Activated T-cell treated with anti-CD3 and anti-CD28 coated beads, Interleukin-2, amount 50 U/mL, for 72 hours (primary cell): Measurements from ENCODE around the gene CTSE. TPM values are rescaled to one million over a fixed set of nuclear protein-coding genes. Genes with fewer than 3 reads are reported as not detected.

Experiments used
- ATAC-seq, 2 donors: fragments of 150-1000 bp; cut with Tn5 transposase; replicated peaks in 1 of 2; 2 replicates each; pipeline ENCODE4 v1.10.0; 2021; ENCODE audit warnings: moderate library complexity in 2 of 2, mild to moderate bottlenecking in 1 of 2
- DNase-seq, 2 donors: peaks; one replicate each; pipeline ENCODE4 v3.0.0; 2021 to 2022; ENCODE audit warnings: mixed read lengths in 1 of 2
- H3K27ac Mint-ChIP-seq: one replicate; pipeline ENCODE4 v1.8.0; 2022; ENCODE audit warnings: mild to moderate bottlenecking, moderate library complexity, mixed read lengths
- H3K27me3 Mint-ChIP-seq: one replicate; pipeline ENCODE4 v1.8.0; 2022; ENCODE audit warnings: low read depth, mixed read lengths
- H3K36me3 Mint-ChIP-seq, 2 donors: one replicate each; pipeline ENCODE4 v1.8.0; 2022; ENCODE audit warnings: mixed read lengths in 2 of 2, mild to moderate bottlenecking in 1 of 2; ENCODE audit not compliant: insufficient read depth in 2 of 2
- H3K4me1 Mint-ChIP-seq: one replicate; pipeline ENCODE4 v1.8.0; 2022; ENCODE audit warnings: low read depth, mixed read lengths
- H3K4me3 Mint-ChIP-seq, 2 donors: one replicate each; pipeline ENCODE4 v1.8.0; 2022; ENCODE audit warnings: mild to moderate bottlenecking in 2 of 2, mixed read lengths in 2 of 2, moderate library complexity in 2 of 2
- H3K9me3 Mint-ChIP-seq, 2 donors: one replicate each; pipeline ENCODE4 v1.8.0; 2022; ENCODE audit warnings: mixed read lengths in 2 of 2
- total RNA-seq, 2 donors: library from RNA; stranded (reverse); gene quantifications; one replicate each; pipeline ENCODE4 v1.2.3, GENCODE V29; 2022

The CTSE gene
- total RNA-seq, 2 donors from 2014 or later: not detected

DNA sequence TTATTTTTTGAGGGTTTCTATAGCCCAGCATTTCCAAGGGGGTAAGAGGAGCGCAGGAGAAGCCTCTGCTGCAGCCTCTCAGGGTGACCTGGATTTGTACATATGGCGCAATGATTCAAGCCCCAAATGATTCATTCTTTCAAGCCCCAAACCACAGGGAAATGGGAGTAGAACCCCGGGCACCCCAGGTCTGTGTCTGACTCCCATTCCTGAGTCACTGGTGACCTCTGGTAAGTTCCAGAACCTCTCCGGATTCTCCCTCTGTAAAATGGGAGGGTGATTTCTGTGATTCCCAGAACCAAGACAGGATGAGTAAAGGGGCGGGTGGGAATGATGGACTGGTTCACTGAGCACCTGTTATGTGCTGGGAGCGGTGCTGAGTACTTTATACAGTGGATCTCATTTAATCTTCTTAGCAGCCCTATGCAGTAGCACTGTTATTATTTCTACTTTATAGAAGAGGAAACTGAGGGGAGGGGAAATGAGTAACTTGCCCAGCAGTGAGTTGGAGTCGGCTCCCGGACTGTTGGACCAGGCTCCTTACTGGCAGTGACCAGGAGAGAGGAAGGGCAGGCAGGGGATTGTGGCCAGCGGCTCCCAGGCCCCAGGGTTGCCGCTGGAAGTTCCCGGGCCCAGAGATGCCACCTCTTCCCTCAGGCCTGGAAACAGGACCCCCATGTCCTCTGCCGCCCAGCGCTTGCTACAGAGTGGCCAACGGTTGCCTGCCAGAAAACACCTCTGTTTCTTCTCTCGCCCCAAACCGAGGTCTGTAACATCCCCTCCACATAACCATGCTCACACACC lies 60.1 kb downstream of the CTSE start:
- no peaks in the 10 kb centered on the region for H3K9me3 Mint-ChIP-seq
- peak in 1 of 2 donors; percentile 59 for ATAC-seq
- peak in 1 of 2 donors; percentile 21 for DNase-seq
- H3K27ac Mint-ChIP-seq: no peak overlapping the region
- peaks cover 24% of the 10 kb centered on the region for H3K4me1 Mint-ChIP-seq
- H3K4me3 Mint-ChIP-seq: peak overlapping the region in 1 of 2 donors; percentile 34
- H3K27me3 Mint-ChIP-seq: peaks cover 25% of the 10 kb centered on the region
- no peaks in the 10 kb centered on the region for H3K36me3 Mint-ChIP-seq

DNA sequence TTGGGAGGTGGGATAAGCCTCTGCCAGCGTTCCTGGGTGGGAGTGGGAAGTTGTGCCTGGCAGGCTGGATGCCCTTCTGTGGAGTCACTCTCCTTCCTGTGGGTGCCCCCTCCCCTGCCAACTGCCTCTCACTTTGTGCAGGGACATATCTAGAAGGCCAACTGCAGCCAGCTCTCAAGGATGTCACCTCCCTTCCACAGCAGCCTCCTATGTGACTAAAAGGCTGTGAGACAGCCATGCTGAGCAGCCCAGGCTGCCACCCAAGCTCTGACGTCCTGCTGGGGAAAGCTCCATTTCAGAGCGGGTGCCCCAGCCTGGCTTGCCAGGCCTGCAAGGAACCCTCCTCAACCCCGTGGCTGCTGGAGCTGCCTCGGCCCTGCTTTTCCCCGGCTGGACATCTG lies 60.9 kb downstream of the CTSE start:
- DNase-seq (no peak), ATAC-seq (no peak)
- peaks cover 25% of the 10 kb centered on the region for H3K27me3 Mint-ChIP-seq
- no peaks in the 10 kb centered on the region for H3K9me3 Mint-ChIP-seq
- peaks cover 24% of the 10 kb centered on the region for H3K4me1 Mint-ChIP-seq
- no peak overlapping the region for H3K27ac Mint-ChIP-seq
- no peaks in the 10 kb centered on the region for H3K36me3 Mint-ChIP-seq
- H3K4me3 Mint-ChIP-seq: no peak overlapping the region

DNA sequence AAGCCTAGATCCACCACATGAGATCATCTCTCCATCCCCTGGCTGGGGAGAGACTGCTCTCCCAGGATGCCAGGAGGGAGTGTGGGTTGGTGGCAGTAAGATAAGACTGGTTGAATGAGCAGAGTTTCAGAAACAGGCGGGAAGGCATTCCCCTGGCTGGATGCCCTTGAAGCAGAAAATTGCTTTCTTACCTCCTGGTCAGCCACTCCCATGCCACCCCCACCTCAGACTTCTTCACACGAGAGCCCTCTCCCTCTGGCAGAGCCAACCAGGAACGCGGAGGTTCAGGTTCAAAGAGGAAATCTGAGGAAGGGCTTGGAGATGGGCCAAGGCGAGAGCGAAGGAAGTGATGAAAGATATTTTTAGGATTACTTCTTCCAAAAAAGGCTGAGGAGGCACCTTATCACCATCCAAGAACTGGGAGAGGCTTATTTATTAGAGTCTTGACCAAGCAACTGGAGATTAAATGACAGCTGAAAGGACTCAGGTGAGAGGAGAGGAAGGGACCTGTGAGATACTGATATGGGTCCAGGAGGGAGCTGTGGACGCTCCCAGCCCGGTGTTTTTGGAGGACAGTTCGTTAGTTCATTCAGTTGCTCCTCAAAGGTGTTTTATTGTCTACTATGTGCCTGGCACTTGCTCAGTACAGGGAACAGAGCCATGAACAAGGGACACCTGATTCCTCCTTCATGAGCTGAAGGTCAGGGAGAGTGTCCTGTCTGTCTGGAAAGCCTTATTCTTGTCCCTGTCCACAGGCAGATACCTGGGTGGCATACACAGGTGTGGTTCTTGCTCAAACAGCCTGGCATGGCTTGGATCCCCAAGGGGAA lies 61.5 kb downstream of the CTSE start:
- Mint-ChIP-seq H3K4me3 (no peak overlapping the region), H3K9me3 (no peaks in the 10 kb centered on the region), H3K36me3 (no peaks in the 10 kb centered on the region), H3K27ac (no peak overlapping the region), H3K4me1 (peaks cover 24% of the 10 kb centered on the region), H3K27me3 (peaks cover 25% of the 10 kb centered on the region)
- DNase-seq: no peak
- ATAC-seq: no peak

DNA sequence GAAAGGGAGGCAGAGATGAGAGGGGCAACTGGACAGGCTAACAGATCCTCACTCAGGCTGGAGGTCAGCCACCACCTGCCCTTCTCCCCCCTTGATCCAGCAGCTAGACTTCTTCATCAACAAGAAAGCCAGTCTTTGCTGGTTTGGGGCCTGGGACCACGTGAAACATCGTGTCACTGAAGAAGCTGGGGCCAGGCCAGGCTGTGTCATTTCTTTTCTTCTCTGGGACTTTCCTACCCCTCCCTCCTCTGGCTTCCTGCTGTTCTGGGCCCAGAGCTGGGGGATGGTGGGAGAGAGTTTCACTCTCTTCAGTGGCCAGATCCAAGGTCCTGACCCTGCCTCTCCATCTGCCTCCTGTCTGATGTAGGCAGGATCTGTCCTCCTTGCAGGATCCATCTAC lies 62.3 kb downstream of the CTSE start:
- Mint-ChIP-seq H3K36me3 (no peaks in the 10 kb centered on the region), H3K4me3 (no peak overlapping the region), H3K27me3 (peaks cover 25% of the 10 kb centered on the region), H3K27ac (no peak overlapping the region), H3K4me1 (peaks cover 24% of the 10 kb centered on the region), H3K9me3 (no peaks in the 10 kb centered on the region)
- peak; percentile 41 to 43 for DNase-seq
- ATAC-seq: peak; percentile 83 to 92

DNA sequence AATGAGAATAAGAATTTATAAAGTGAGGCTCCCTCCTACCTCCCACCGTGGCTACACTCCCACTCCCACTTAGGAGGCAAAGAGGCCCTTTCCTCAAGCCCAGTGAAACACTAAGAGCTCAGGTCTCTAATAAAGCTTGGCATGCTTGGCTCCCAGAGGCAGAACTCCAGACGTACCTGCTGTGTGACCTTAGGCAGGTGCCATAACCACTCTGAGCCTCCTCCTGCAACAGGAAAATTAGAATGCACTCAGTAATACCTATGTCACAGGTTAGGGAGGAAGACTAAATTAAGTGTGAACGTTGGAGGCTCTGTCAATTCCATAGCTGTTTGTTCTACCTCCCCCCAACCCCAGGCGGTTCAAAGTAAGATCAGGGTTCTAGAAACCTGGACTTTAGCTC lies 63.9 kb downstream of the CTSE start:
- no peak for DNase-seq

More for the DNA sequence above, 63.9 kb downstream of the CTSE start:
- H3K4me3 Mint-ChIP-seq: no peak overlapping the region
- H3K4me1 Mint-ChIP-seq: peaks cover 24% of the 10 kb centered on the region
- no peak for ATAC-seq
- H3K27ac Mint-ChIP-seq: no peak overlapping the region
- H3K9me3 Mint-ChIP-seq: no peaks in the 10 kb centered on the region
- peaks cover 39% of the 10 kb centered on the region for H3K27me3 Mint-ChIP-seq
- H3K36me3 Mint-ChIP-seq: no peaks in the 10 kb centered on the region

Other genes starting within 250 kb of the CTSE start
- gene RAB29, start 248.4 kb downstream of the CTSE start, total RNA-seq: 10 to 100 TPM; 41.5 to 60.5 TPM
- 10 to 100 TPM; 23.0 to 23.7 TPM for gene SLC41A1, start 210.7 kb downstream of the CTSE start, total RNA-seq
- gene PM20D1, start 173.8 kb downstream of the CTSE start, total RNA-seq: under 1 TPM; 0.44 to 0.96 TPM
- not detected for gene SLC26A9, start 80.4 kb downstream of the CTSE start, total RNA-seq
- not detected for gene RAB7B, start 20.5 kb downstream of the CTSE start, total RNA-seq
- gene RHEX, start 29.3 kb upstream of the CTSE start, total RNA-seq: not detected
- not detected for gene AVPR1B, start 93.5 kb upstream of the CTSE start, total RNA-seq
- 10 to 100 TPM; 40.6 to 46.0 TPM for gene FAM72A, start 178.9 kb upstream of the CTSE start, total RNA-seq
- gene SRGAP2, start 179.6 kb upstream of the CTSE start, total RNA-seq: 10 to 100 TPM; 49.8 to 51.3 TPM